Heart left ventricle (tissue), 13 donors: Measurements from ENCODE around the gene SPATA25.

ENCODE experiments used
- CTCF ChIP-seq, 12 donors: fragments of 200-600 bp; sonication (generic) in 4 of 12; IDR thresholded peaks; one replicate each; pipeline versions ENCODE4 v1.5.0 to v1.8.0; 2018 to 2022; ENCODE audit warnings: antibody characterized with exemption in 12 of 12, mild to moderate bottlenecking in 5 of 12
- POLR2A ChIP-seq, 2 donors: fragments of 450-650 bp; IDR thresholded peaks; one replicate each; pipeline ENCODE4 v1.6.1; 2017; ENCODE audit warnings: antibody characterized with exemption in 2 of 2, mild to moderate bottlenecking in 2 of 2, moderate library complexity in 2 of 2
- donor health status: ischemic (EF 13 %, LVEDD 7.1; RV severe dilation, severe dysfunction).
- donor health status: DM: no; HTN: yes; CAD: no.
- donor health status: DM: no; HTN: no; CAD: no.
- donor health status: ischemic (EF 25% LVEDD 6.9; RV normal size, moderate dysfunction).
- donor health status: ischemic (EF 25% LVEDD 5.7; RV mildly dilated, moderate dysfunction).
- donor health status: ischemic (EF 35%, LVEDD 5.7; RV mildly dilated, moderate dysfunction).
- donor health status: nonischemic (EF 11% LVEDD 7.7; RV severe dilation, severe dysfunction).
- donor health status: DM: yes; HTN: yes; CAD: no.
- donor health status: PGD.
- donor health status: ischemic (EF 29% LVEDD 5.4; RV normal size, mild dysfunction).
- donor health status: nonischemic (EF 23%, LVEDD 6.1; RV moderate dilation, normal function).

GRCh38 chr20:45843506-45843905, 43.9 kb downstream of the SPATA25 start:
- no peak for TF ChIP-seq CTCF (IDR thresholded peaks at IDR 0.05)
- TF ChIP-seq POLR2A (IDR thresholded peaks at IDR 0.05), result no peak
